ENCODE results near the gene TSHB. TPM values are rescaled to one million over a fixed set of nuclear protein-coding genes. Genes with fewer than 3 reads are reported as not detected.

Gene TSHB
- total RNA-seq, 3 donors from 2014 or later, result not detected

DNA sequence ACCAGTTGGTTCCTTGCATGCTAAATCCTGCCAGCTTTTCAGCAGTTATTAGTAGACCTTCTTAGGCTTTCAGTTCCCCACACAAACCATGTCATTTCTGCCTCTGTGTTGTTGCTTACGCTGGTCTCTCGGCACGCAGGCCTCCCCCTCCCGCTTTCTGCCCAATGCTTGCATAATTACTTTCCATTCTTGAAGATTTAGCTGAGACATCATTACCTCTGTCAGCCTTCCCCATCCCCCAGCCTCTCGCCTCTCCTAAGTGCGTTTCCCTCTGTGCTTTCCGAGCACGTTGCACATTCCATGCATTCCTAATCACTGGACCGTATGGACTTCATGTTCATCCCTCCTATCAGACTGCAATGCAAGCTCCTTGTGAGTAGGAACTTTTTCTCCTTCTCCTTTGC, 26.8 kb downstream of the TSHB start:
- Histone ChIP-seq H3K4me3 (no peak overlapping the region), H3K27me3 (peaks cover 0 to 5% of the 10 kb centered on the region in 2 donors), H3K36me3 (no peaks in the 10 kb centered on the region), H3K4me1 (peaks cover 0 to 4% of the 10 kb centered on the region in 2 donors), H3K9me3 (no peaks in the 10 kb centered on the region), H3K27ac (no peak overlapping the region)
- DNase-seq (ENCODE audit: low spot score in 2 of 2), result no peak
- TF ChIP-seq POLR2A (IDR thresholded peaks at IDR 0.05) (no peak), POLR2AphosphoS5 (IDR thresholded peaks at IDR 0.05) (no peak)
- TF ChIP-seq, protein P1, sequence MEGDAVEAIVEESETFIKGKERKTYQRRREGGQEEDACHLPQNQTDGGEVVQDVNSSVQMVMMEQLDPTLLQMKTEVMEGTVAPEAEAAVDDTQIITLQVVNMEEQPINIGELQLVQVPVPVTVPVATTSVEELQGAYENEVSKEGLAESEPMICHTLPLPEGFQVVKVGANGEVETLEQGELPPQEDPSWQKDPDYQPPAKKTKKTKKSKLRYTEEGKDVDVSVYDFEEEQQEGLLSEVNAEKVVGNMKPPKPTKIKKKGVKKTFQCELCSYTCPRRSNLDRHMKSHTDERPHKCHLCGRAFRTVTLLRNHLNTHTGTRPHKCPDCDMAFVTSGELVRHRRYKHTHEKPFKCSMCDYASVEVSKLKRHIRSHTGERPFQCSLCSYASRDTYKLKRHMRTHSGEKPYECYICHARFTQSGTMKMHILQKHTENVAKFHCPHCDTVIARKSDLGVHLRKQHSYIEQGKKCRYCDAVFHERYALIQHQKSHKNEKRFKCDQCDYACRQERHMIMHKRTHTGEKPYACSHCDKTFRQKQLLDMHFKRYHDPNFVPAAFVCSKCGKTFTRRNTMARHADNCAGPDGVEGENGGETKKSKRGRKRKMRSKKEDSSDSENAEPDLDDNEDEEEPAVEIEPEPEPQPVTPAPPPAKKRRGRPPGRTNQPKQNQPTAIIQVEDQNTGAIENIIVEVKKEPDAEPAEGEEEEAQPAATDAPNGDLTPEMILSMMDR (IDR thresholded peaks at IDR 0.05), result no peak
- intact Hi-C loops (cut with DNase I; ENCODE audit: low total_unique reads), result no loop called here

DNA sequence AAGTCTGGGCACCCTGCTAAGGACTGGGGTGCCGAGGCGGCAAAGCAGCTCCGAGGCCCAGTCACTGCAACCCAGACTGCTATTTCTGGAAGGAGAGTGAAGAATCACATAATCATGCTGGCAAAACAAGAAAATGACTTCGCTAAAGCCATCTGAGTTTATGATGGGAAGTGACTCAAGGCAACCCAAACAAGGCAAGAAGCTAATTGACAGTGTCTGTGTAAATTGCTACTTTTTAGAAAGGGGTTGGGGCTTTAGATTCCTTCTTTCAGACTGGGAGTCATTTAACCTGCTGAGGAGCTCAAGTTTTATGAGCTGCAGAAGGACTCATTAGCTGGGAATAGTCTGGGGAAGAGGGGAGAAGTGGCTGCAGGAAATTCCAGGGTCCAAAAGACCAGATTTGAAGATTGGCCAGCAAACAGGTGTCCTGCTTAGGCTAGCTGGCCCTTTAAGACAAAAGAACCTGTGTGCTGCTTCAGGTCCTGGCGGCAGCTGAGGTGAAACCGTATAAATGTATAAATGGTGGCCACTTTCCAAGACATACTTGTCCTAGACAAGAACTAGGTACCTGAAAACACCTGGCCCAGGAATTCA, 28.1 kb downstream of the TSHB start:
- Histone ChIP-seq H3K27me3 (no peaks in the 10 kb centered on the region), H3K9me3 (no peaks in the 10 kb centered on the region), H3K27ac (no peak overlapping the region), H3K36me3 (no peaks in the 10 kb centered on the region), H3K4me3 (no peak overlapping the region), H3K4me1 (peaks cover 0 to 4% of the 10 kb centered on the region in 2 donors)
- no peak for DNase-seq (ENCODE audit: low spot score in 2 of 2)
- intact Hi-C loops (cut with DNase I; ENCODE audit: low total_unique reads), result no loop called here
- TF ChIP-seq, protein P1 (IDR thresholded peaks at IDR 0.05), result no peak
- TF ChIP-seq POLR2A (IDR thresholded peaks at IDR 0.05) (no peak), POLR2AphosphoS5 (IDR thresholded peaks at IDR 0.05) (no peak)

DNA sequence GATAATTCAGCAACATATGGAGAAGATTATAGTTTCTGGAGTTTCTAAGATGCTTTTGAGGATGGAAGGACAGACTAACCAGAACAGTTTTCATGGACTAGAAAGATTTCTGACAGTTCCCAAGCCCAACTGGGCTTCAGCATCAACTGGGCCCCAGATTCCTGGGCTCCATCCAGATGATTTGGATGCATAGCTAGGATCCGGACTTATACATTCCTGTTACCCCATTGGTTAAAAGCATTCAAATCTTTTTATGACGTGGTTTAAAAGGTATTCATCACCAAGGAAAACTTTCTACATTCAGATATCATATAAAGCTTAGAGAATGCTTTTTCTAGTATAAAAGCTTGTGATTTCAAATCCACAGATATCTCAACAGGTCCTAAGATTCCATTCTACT, 29.7 kb downstream of the TSHB start:
- Histone ChIP-seq H3K9me3 (no peaks in the 10 kb centered on the region), H3K36me3 (no peaks in the 10 kb centered on the region), H3K27me3 (no peaks in the 10 kb centered on the region), H3K4me1 (peaks cover 0 to 4% of the 10 kb centered on the region in 2 donors), H3K4me3 (no peak overlapping the region), H3K27ac (no peak overlapping the region)
- intact Hi-C loops (cut with DNase I; ENCODE audit: low total_unique reads), result no loop called here
- DNase-seq (ENCODE audit: low spot score in 2 of 2), result no peak
- TF ChIP-seq, protein P1 (IDR thresholded peaks at IDR 0.05), result no peak
- TF ChIP-seq POLR2A (IDR thresholded peaks at IDR 0.05) (no peak), POLR2AphosphoS5 (IDR thresholded peaks at IDR 0.05) (no peak)

DNA sequence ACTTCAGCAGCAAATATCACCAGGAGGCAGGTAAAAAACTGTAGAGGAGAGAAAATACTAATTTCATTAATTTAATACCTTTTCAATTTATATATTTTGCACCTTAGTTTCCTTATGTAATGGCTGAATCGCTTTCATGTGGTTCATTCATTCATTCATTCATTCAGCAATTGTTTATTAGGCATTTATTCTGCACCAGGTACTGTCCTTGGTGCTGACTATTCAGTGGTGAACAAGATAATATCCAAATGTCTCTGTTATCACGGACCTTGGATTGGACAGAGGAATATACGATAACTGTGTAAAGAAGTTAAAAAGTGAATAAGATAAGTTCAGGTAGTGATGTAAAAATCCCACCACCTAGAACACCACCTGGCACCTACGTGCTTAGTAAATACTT, 30.9 kb downstream of the TSHB start:
- H3K27me3 ChIP-seq, result no peaks in the 10 kb centered on the region
- intact Hi-C loops (cut with DNase I; ENCODE audit: low total_unique reads), result no loop called here
- no peak overlapping the region for H3K27ac ChIP-seq
- DNase-seq (ENCODE audit: low spot score in 2 of 2), result no peak
- H3K4me3 ChIP-seq, result no peak overlapping the region
- peaks cover 0 to 4% of the 10 kb centered on the region in 2 donors for H3K4me1 ChIP-seq
- H3K36me3 ChIP-seq, result no peaks in the 10 kb centered on the region
- TF ChIP-seq, protein P1 (IDR thresholded peaks at IDR 0.05), result no peak
- TF ChIP-seq POLR2A (IDR thresholded peaks at IDR 0.05) (no peak), POLR2AphosphoS5 (IDR thresholded peaks at IDR 0.05) (no peak)
- no peaks in the 10 kb centered on the region for H3K9me3 ChIP-seq

DNA sequence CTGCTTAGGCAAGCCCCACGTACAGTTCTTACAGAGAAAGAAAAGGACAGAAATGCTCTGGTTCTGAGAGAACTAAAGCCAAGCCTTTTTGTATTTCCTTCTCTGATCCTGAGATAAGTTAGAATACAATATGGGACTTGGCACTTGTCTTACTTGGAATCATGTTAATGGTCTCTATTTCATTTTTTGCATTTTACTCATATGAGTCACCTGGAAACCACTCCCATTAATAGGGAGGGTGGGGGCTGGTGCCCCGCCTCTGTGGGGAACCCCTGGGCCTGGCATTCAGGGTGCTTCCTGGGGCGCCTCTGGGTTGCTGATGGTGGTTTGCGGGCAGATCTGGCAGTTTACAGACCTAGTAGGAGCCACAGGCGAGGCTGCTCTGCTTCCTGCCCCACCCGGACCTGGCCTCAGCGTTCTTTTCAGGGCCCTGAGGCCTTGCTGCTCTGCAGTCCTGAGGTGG, 32.9 kb downstream of the TSHB start:
- no peak for TF ChIP-seq POLR2A (IDR thresholded peaks at IDR 0.05)
- TF ChIP-seq, protein P1 (IDR thresholded peaks at IDR 0.05), result no peak
- peak in 1 of 3 donors; percentile 28 for TF ChIP-seq POLR2AphosphoS5 (IDR thresholded peaks at IDR 0.05)
- Histone ChIP-seq H3K36me3 (no peaks in the 10 kb centered on the region), H3K4me1 (peaks cover 0 to 4% of the 10 kb centered on the region in 2 donors), H3K4me3 (no peak overlapping the region), H3K27ac (peak overlapping the region; percentile 33 to 70), H3K27me3 (no peaks in the 10 kb centered on the region), H3K9me3 (no peaks in the 10 kb centered on the region)
- intact Hi-C loops (cut with DNase I; ENCODE audit: low total_unique reads), result no loop called here
- peak in 1 of 2 donors; percentile 78 for DNase-seq (ENCODE audit: low spot score in 2 of 2)
